ENCODE measurements around the gene ADI1.

ADI1 gene

GRCh38 chr2:3536682-3537632 is 17.6 kb upstream of the ADI1 start:
- TF ChIP-seq CTCF (IDR thresholded peaks at IDR 0.05), result peak; percentile 5; the same call in 1 of the 2 replicates
- TF ChIP-seq ZFX (IDR thresholded peaks at IDR 0.05; ENCODE audit: borderline replicate concordance), result no peak
- no peak overlapping the region for H3K27ac ChIP-seq

- no peak for TF ChIP-seq CTCF (IDR thresholded peaks at IDR 0.05)
- TF ChIP-seq ZFX (IDR thresholded peaks at IDR 0.05; ENCODE audit: borderline replicate concordance), result no peak
- H3K27ac ChIP-seq, result no peak overlapping the region
Observed at GRCh38 chr2:3535794-3536681, 16.7 kb upstream of the ADI1 start.

GRCh38 chr2:3535467-3535793 is 16.1 kb upstream of the ADI1 start:
- TF ChIP-seq CTCF (IDR thresholded peaks at IDR 0.05) (no peak), ZFX (IDR thresholded peaks at IDR 0.05; ENCODE audit: borderline replicate concordance) (no peak)
- no peak overlapping the region for H3K27ac ChIP-seq

GRCh38 chr2:3534251-3534814 is 15.0 kb upstream of the ADI1 start:
- H3K27ac ChIP-seq, result no peak overlapping the region
- TF ChIP-seq CTCF (IDR thresholded peaks at IDR 0.05) (no peak), ZFX (IDR thresholded peaks at IDR 0.05; ENCODE audit: borderline replicate concordance) (no peak)

GRCh38 chr2:3533836-3534235 is 14.5 kb upstream of the ADI1 start:
- no peak for TF ChIP-seq ZFX (IDR thresholded peaks at IDR 0.05; ENCODE audit: borderline replicate concordance)
- TF ChIP-seq CTCF (IDR thresholded peaks at IDR 0.05), result no peak
- no peak overlapping the region for H3K27ac ChIP-seq

- no peak for TF ChIP-seq CTCF (IDR thresholded peaks at IDR 0.05)
- no peak for TF ChIP-seq ZFX (IDR thresholded peaks at IDR 0.05; ENCODE audit: borderline replicate concordance)
- no peak overlapping the region for H3K27ac ChIP-seq
Observed at GRCh38 chr2:3532941-3533340, 13.6 kb upstream of the ADI1 start.

Data from 22Rv1 (cell line).